Glomerular endothelial cell (primary cell): Measurements from ENCODE around the gene ATG2B. TPM values are rescaled to one million over a fixed set of nuclear protein-coding genes. Genes with fewer than 3 reads are reported as not detected.
"Not testable (repeated sequence)": the region's sequence is repeated elsewhere in the genome, so short reads cannot be mapped to it uniquely, and the experiment has no call there.

Experiments
- DNase-seq: peaks from one replicate; pipeline ENCODE4 v3.0.0-alpha.2; 2011; ENCODE audit warnings: low read depth, low spot score; ENCODE audit errors: extremely low read depth
- total RNA-seq: library from RNA; depleted of rRNA; stranded (reverse); fragments of >200 nt; gene quantifications from 2 replicates; pipeline ENCODE4 v1.2.3, GENCODE V29; 2015

Gene ATG2B
- total RNA-seq, 1 donor from 2014 or later: 13.9 TPM

- no peak for DNase-seq
These were observed 13.0 kb upstream of the ATG2B start for GRCh38 chr14:96376093-96376492.

GRCh38 chr14:96373538-96373937 is 10.4 kb upstream of the ATG2B start:
- DNase-seq: no peak

GRCh38 chr14:96370528-96370927 is 7.4 kb upstream of the ATG2B start:
- no peak for DNase-seq

- DNase-seq: no peak
These were observed 5.4 kb upstream of the ATG2B start for GRCh38 chr14:96368534-96368933.

- no peak for DNase-seq
These were observed 1.8 kb upstream of the ATG2B start for GRCh38 chr14:96364962-96365361.

GRCh38 chr14:96363751-96364336 is 703 bp upstream of the ATG2B start:
- DNase-seq: no peak

- DNase-seq: no peak
These were observed 823 bp downstream of the ATG2B start for GRCh38 chr14:96362071-96362964.

GRCh38 chr14:96359959-96360358 is 3.2 kb downstream of the ATG2B start:
- DNase-seq: no peak

GRCh38 chr14:96357216-96357615 is 5.9 kb downstream of the ATG2B start:
- DNase-seq: no peak

- no peak for DNase-seq
These were observed 8.9 kb downstream of the ATG2B start for GRCh38 chr14:96354246-96354645.

- no peak for DNase-seq
These were observed 10.4 kb downstream of the ATG2B start for GRCh38 chr14:96352708-96353107.

- DNase-seq: no peak
These were observed 11.2 kb downstream of the ATG2B start for GRCh38 chr14:96351986-96352385.

GRCh38 chr14:96349286-96350075 is 13.7 kb downstream of the ATG2B start:
- DNase-seq: no peak

GRCh38 chr14:96347957-96348356 is 15.2 kb downstream of the ATG2B start:
- not testable (repeated sequence) for DNase-seq

GRCh38 chr14:96345669-96346068 is 17.5 kb downstream of the ATG2B start:
- DNase-seq: no peak

- DNase-seq: no peak
These were observed 21.8 kb downstream of the ATG2B start for GRCh38 chr14:96341323-96341722.

GRCh38 chr14:96338551-96338950 is 24.6 kb downstream of the ATG2B start:
- DNase-seq: no peak

- no peak for DNase-seq
These were observed 38.9 kb downstream of the ATG2B start for GRCh38 chr14:96324219-96324618.

- no peak for DNase-seq
These were observed 42.5 kb downstream of the ATG2B start for GRCh38 chr14:96320605-96321004.

- no peak for DNase-seq
These were observed 44.3 kb downstream of the ATG2B start for GRCh38 chr14:96318836-96319235.

GRCh38 chr14:96316087-96316486 is 47.1 kb downstream of the ATG2B start:
- no peak for DNase-seq
